ENCODE results near the gene FGF6.
"Not testable (repeated sequence)": the region's sequence is repeated elsewhere in the genome, so short reads cannot be mapped to it uniquely, and the experiment has no call there.

- not testable (repeated sequence) for TF ChIP-seq CTCF (conservative IDR thresholded peaks at IDR 0.05); EZH2 (IDR thresholded peaks at IDR 0.05; ENCODE audit: low read depth)
These were observed 10.2 kb upstream of the FGF6 start for GRCh38 chr12:4455849-4456248.
